Naive thymus-derived CD4-positive, alpha-beta T cell (primary cell): ENCODE data around the gene PLAGL1. TPM values are rescaled to one million over a fixed set of nuclear protein-coding genes. Genes with fewer than 3 reads are reported as not detected.
A peak's percentile ranks its signal among the peaks of the same experiment; 100 is the strongest.

Experiments
- ATAC-seq: fragments of 150-1000 bp; cut with Tn5 transposase; 2 replicates; pipeline ENCODE4 v1.10.0; 2021; ENCODE audit warnings: mild to moderate bottlenecking, moderate library complexity
- CTCF ChIA-PET: fragments of 350-600 bp; sonication (Branson Sonifier 250); formaldehyde crosslinking; loops from one replicate; lab custom pipeline; 2021; ENCODE audit warnings: antibody characterized with exemption; lab: Charles Lee
- POLR2A ChIA-PET: fragments of 350-600 bp; sonication (Branson Sonifier 250); formaldehyde crosslinking; loops from one replicate; lab custom pipeline; 2021; ENCODE audit warnings: antibody characterized with exemption, inconsistent platforms; lab: Charles Lee
- DNase-seq, 9 donors: peaks; one replicate each; pipeline versions ENCODE4 v3.0.0 to v3.0.0-alpha.2; 2020 to 2022; ENCODE audit warnings: mixed read lengths in 1 of 9
- H3K27ac ChIP-seq: one replicate; pipeline ENCODE4 v1.7.0; 2013; ENCODE audit warnings: mild to moderate bottlenecking, low read depth, low read length, moderate library complexity
- H3K27me3 ChIP-seq, 2 donors: one replicate each; pipeline ENCODE4 v1.7.0; 2013; ENCODE audit warnings: low read length in 2 of 2, mild to moderate bottlenecking in 2 of 2, moderate library complexity in 2 of 2; ENCODE audit not compliant: control insufficient read depth in 2 of 2, insufficient read depth in 2 of 2
- H3K36me3 ChIP-seq, 3 experiments: 1 replicate in 2 of 3; 2 replicates in 1 of 3; pipeline ENCODE4 v1.7.0; 2013; ENCODE audit warnings: low read length in 3 of 3, mild to moderate bottlenecking in 3 of 3, moderate library complexity in 1 of 3; ENCODE audit not compliant: insufficient read depth in 3 of 3, control insufficient read depth in 2 of 3
- H3K4me1 ChIP-seq, 2 donors: one replicate each; pipeline ENCODE4 v1.7.0; 2013; ENCODE audit warnings: low read length in 2 of 2, mild to moderate bottlenecking in 2 of 2, moderate library complexity in 1 of 2; ENCODE audit not compliant: control insufficient read depth in 2 of 2, insufficient read depth in 2 of 2
- H3K4me3 ChIP-seq: 2 replicates; pipeline ENCODE4 v1.7.0; 2013; ENCODE audit warnings: mild to moderate bottlenecking, low read length
- H3K9me3 ChIP-seq, 3 experiments: 1 replicate in 2 of 3; 2 replicates in 1 of 3; pipeline ENCODE4 v1.7.0; 2013; ENCODE audit warnings: low read length in 3 of 3; ENCODE audit not compliant: control insufficient read depth in 2 of 3
- H3K27ac Mint-ChIP-seq, 9 donors: one replicate each; pipeline ENCODE4 v1.8.0; 2020 to 2022; ENCODE audit warnings: mixed read lengths in 9 of 9, mild to moderate bottlenecking in 8 of 9, moderate library complexity in 5 of 9, inconsistent platforms in 2 of 9
- H3K27me3 Mint-ChIP-seq, 5 donors: one replicate each; pipeline ENCODE4 v1.8.0; 2021 to 2022; ENCODE audit warnings: mixed read lengths in 5 of 5, mild to moderate bottlenecking in 1 of 5
- H3K36me3 Mint-ChIP-seq, 5 donors: one replicate each; pipeline ENCODE4 v1.8.0; 2020 to 2022; ENCODE audit warnings: mixed read lengths in 5 of 5, mild to moderate bottlenecking in 3 of 5, inconsistent platforms in 1 of 5
- H3K4me1 Mint-ChIP-seq, 7 donors: one replicate each; pipeline ENCODE4 v1.8.0; 2020 to 2022; ENCODE audit warnings: mixed read lengths in 7 of 7, mild to moderate bottlenecking in 3 of 7, inconsistent platforms in 1 of 7
- H3K4me3 Mint-ChIP-seq, 10 donors: one replicate each; pipeline ENCODE4 v1.8.0; 2020 to 2022; ENCODE audit warnings: mild to moderate bottlenecking in 10 of 10, mixed read lengths in 10 of 10, moderate library complexity in 6 of 10, inconsistent platforms in 2 of 10
- H3K9me3 Mint-ChIP-seq, 11 donors: one replicate each; pipeline ENCODE4 v1.8.0; 2020 to 2022; ENCODE audit warnings: mixed read lengths in 11 of 11, mild to moderate bottlenecking in 4 of 11, inconsistent platforms in 1 of 11, moderate library complexity in 1 of 11
- intact Hi-C, 2 donors: fragments of 100-400 bp; cut with micrococcal nuclease; formaldehyde crosslinking; loops; one replicate each; pipeline ENCODE4 v1.15.1; 2023
- polyA plus RNA-seq, 2 donors: library from polyadenylated mRNA; unstranded; fragments of 300-500 nt; fragmentation: Illumina TruSeq; gene quantifications; one replicate each; pipeline ENCODE4 v1.2.3, GENCODE V29; 2021
- total RNA-seq, 6 experiments: library from RNA in 5 of 6; stranded (reverse) in 5 of 6; gene quantifications; 1 replicate in 5 of 6; 2 replicates in 1 of 6; pipeline ENCODE4 v1.2.3 and lab custom pipeline; 2021 to 2026

PLAGL1 gene
- total and polyA plus RNA-seq, 7 experiments from 2014 or later: 0.94 to 11.2 (median 4.3) TPM

GRCh38 chr6:144029452-144029851, 21.4 kb upstream of the PLAGL1 start:
- H3K9me3 Mint-ChIP-seq: peaks cover 0 to 10% (median 2%) of the 10 kb centered on the region in 11 donors
- Histone ChIP-seq H3K27me3 (no peaks in the 10 kb centered on the region), H3K36me3 (no peaks in the 10 kb centered on the region), H3K27ac (no peak overlapping the region), H3K9me3 (no peaks in the 10 kb centered on the region), H3K4me3 (no peak overlapping the region), H3K4me1 (no peaks in the 10 kb centered on the region)
- DNase-seq (no peak), ATAC-seq (no peak)
- ChIA-PET CTCF (no interaction called here), POLR2A (interaction anchor here (0.6 kb wide), 1 partner anchor 35 kb away, joined by 3 read pairs; no protein-coding TSS in a partner anchor)
- H3K27me3 Mint-ChIP-seq: peaks cover 0 to 26% (median 0%) of the 10 kb centered on the region in 5 donors
- H3K36me3 Mint-ChIP-seq: peaks cover 3 to 10% (median 7%) of the 10 kb centered on the region in 5 donors
- H3K4me1 Mint-ChIP-seq: peaks cover 0 to 2% (median 0%) of the 10 kb centered on the region in 7 donors
- H3K27ac Mint-ChIP-seq: no peak overlapping the region
- no peak overlapping the region for H3K4me3 Mint-ChIP-seq
- intact Hi-C loops: no loop called here

GRCh38 chr6:144027932-144028587, 20.0 kb upstream of the PLAGL1 start:
- Mint-ChIP-seq H3K4me3 (no peak overlapping the region), H3K27ac (no peak overlapping the region), H3K9me3 (peaks cover 0 to 5% (median 2%) of the 10 kb centered on the region in 11 donors), H3K4me1 (no peaks in the 10 kb centered on the region), H3K27me3 (peaks cover 0 to 26% (median 0%) of the 10 kb centered on the region in 5 donors), H3K36me3 (peaks cover under 1 to 4% (median 2%) of the 10 kb centered on the region in 5 donors)
- intact Hi-C loops: no loop called here
- H3K27ac ChIP-seq: no peak overlapping the region
- no peaks in the 10 kb centered on the region for H3K27me3 ChIP-seq
- no peak overlapping the region for H3K4me3 ChIP-seq
- H3K4me1 ChIP-seq: no peaks in the 10 kb centered on the region
- DNase-seq (no peak), ATAC-seq (no peak)
- ChIA-PET POLR2A (no interaction called here), CTCF (no interaction called here)
- no peaks in the 10 kb centered on the region for H3K36me3 ChIP-seq
- H3K9me3 ChIP-seq: no peaks in the 10 kb centered on the region

- CTCF ChIA-PET: interaction anchor here (1.0 kb wide), 1 partner anchor 9 kb away, joined by 3 read pairs; no protein-coding TSS in a partner anchor
- peaks cover 0 to 16% (median 0%) of the 10 kb centered on the region in 5 donors for H3K27me3 Mint-ChIP-seq
- no peak overlapping the region for H3K4me3 Mint-ChIP-seq
Observed at GRCh38 chr6:144023216-144023615, 15.2 kb upstream of the PLAGL1 start.

DNA sequence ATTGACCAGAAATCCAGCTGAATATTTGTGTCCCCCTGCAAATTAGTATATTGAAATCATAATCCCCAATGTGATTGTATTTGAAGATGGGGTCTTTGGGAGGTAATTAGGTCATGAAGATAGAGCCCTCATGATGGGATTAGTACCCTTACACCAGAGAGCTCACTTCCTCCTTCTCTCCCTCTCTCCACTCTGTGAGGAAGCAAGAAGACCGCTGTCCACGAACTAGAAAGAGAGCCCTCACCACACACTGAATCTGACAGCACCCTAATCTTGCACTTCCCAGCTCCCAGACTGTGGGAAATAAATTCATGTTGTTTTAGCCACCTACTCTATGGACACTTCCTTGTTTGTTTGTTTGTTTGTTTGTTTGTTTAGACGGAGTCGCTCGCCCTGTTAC, 11.9 kb upstream of the PLAGL1 start:
- intact Hi-C loops: loop anchor here (10.0 kb wide), 3 partner anchors 1325 to 1875 kb away; partner anchors contain the start of genes NMBR (in 1 of the 2) and VTA1 (in 1 of the 2)
- Mint-ChIP-seq H3K36me3 (no peaks in the 10 kb centered on the region), H3K27ac (peak overlapping the region in 1 of 9 donors; percentile 68)

More at GRCh38 chr6:144023216-144023615, 15.2 kb upstream of the PLAGL1 start:
- H3K4me1 ChIP-seq: no peaks in the 10 kb centered on the region
- no peaks in the 10 kb centered on the region for H3K9me3 Mint-ChIP-seq
- no peaks in the 10 kb centered on the region for H3K27me3 ChIP-seq
- H3K36me3 Mint-ChIP-seq: no peaks in the 10 kb centered on the region
- intact Hi-C loops: no loop called here
- H3K27ac Mint-ChIP-seq: no peak overlapping the region
- DNase-seq: no peak
- no peak overlapping the region for H3K27ac ChIP-seq
- no peak for ATAC-seq
- no peaks in the 10 kb centered on the region for H3K9me3 ChIP-seq
- no peak overlapping the region for H3K4me3 ChIP-seq
- H3K4me1 Mint-ChIP-seq: no peaks in the 10 kb centered on the region
- no peaks in the 10 kb centered on the region for H3K36me3 ChIP-seq
- POLR2A ChIA-PET: no interaction called here

GRCh38 chr6:144017166-144018094, 9.4 kb upstream of the PLAGL1 start:
- no peaks in the 10 kb centered on the region for H3K36me3 ChIP-seq
- no peaks in the 10 kb centered on the region for H3K4me1 ChIP-seq
- no peaks in the 10 kb centered on the region for H3K27me3 ChIP-seq
- no peak overlapping the region for H3K27ac ChIP-seq
- ChIA-PET CTCF (no interaction called here), POLR2A (no interaction called here)
- Mint-ChIP-seq H3K4me3 (no peak overlapping the region), H3K4me1 (peaks cover 0 to 4% (median 0%) of the 10 kb centered on the region in 7 donors), H3K27me3 (peaks cover 0 to 17% (median 5%) of the 10 kb centered on the region in 5 donors), H3K36me3 (no peaks in the 10 kb centered on the region), H3K9me3 (no peaks in the 10 kb centered on the region), H3K27ac (no peak overlapping the region)
- intact Hi-C loops: loop anchor here (10.0 kb wide), 3 partner anchors 1323 to 1873 kb away; partner anchors contain the start of genes NMBR (in 1 of the 2) and VTA1 (in 1 of the 2)
- no peaks in the 10 kb centered on the region for H3K9me3 ChIP-seq
- ATAC-seq: no peak
- DNase-seq: no peak
- H3K4me3 ChIP-seq: no peak overlapping the region

More for the DNA sequence above, 11.9 kb upstream of the PLAGL1 start:
- Histone ChIP-seq H3K9me3 (no peaks in the 10 kb centered on the region), H3K4me3 (no peak overlapping the region), H3K27me3 (no peaks in the 10 kb centered on the region), H3K36me3 (no peaks in the 10 kb centered on the region), H3K4me1 (no peaks in the 10 kb centered on the region), H3K27ac (no peak overlapping the region)
- ChIA-PET CTCF (no interaction called here), POLR2A (no interaction called here)
- ATAC-seq (no peak), DNase-seq (no peak)
- Mint-ChIP-seq H3K4me1 (no peaks in the 10 kb centered on the region), H3K27me3 (peaks cover 0 to 10% (median 3%) of the 10 kb centered on the region in 5 donors), H3K4me3 (no peak overlapping the region), H3K9me3 (no peaks in the 10 kb centered on the region)

DNA sequence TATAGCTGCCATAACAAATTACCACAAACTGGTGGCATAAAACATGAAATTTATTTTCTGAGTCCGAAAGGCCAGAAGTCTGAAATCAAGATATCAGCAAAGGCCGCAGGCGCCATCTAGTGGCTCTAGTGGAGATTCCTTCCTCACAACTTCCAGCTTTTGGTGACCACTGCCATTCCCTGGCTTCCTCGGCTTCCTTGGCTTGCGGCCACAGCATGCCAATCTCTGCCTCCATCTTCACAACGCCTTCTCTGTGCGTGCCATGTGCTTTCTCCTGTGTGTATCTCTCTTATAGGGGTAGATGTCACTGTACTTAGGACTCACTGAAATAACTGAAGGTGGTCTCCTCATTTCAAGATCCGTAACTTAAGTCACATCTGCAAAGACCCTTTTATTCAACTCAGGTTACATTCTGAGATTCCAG, 5.4 kb upstream of the PLAGL1 start:
- ChIA-PET CTCF (interaction anchor here (0.5 to 2.9 kb wide), 11 partner anchors 10 to 1867 kb away, joined by 3 to 24 read pairs (median 3); no protein-coding TSS in a partner anchor), POLR2A (no interaction called here)
- DNase-seq (peak; percentile 18 to 58 (median 45)), ATAC-seq (peak; percentile 54)
- H3K27me3 Mint-ChIP-seq: peaks cover 11 to 45% (median 28%) of the 10 kb centered on the region in 5 donors
- no peak overlapping the region for H3K4me3 Mint-ChIP-seq
- peaks cover 0 to 2% (median 0%) of the 10 kb centered on the region in 11 donors for H3K9me3 Mint-ChIP-seq
- Histone ChIP-seq H3K4me1 (no peaks in the 10 kb centered on the region), H3K4me3 (no peak overlapping the region), H3K27me3 (peaks cover 0 to 6% of the 10 kb centered on the region in 2 donors), H3K36me3 (no peaks in the 10 kb centered on the region), H3K27ac (no peak overlapping the region), H3K9me3 (no peaks in the 10 kb centered on the region)
- H3K4me1 Mint-ChIP-seq: peaks cover 0 to 4% (median 0%) of the 10 kb centered on the region in 7 donors
- intact Hi-C loops: loop anchor here (1.0 to 10.0 kb wide), 15 partner anchors 49 to 1869 kb away; partner anchors contain the start of genes NMBR (in 1 of the 2), SF3B5 (in 1 of the 2) and VTA1 (in 1 of the 2)
- H3K27ac Mint-ChIP-seq: peak overlapping the region in 1 of 9 donors; percentile 9
- peaks cover 0 to 3% (median 0%) of the 10 kb centered on the region in 5 donors for H3K36me3 Mint-ChIP-seq
